Gastroesophageal sphincter (tissue), 3 donors: ENCODE results near the gene CD86.

Experiments used
- CTCF ChIP-seq, 4 experiments: fragments of 200-600 bp in 2 of 4; fragments of 450-650 bp in 2 of 4; sonication (generic) in 1 of 4; IDR thresholded peaks; one replicate each; pipeline ENCODE4 v1.5.1; 2017 to 2019; ENCODE audit warnings: antibody characterized with exemption in 4 of 4, mild to moderate bottlenecking in 2 of 4, moderate library complexity in 2 of 4
- POLR2A ChIP-seq, 2 donors: fragments of 450-650 bp; IDR thresholded peaks; one replicate each; pipeline ENCODE4 v1.6.1; 2017; ENCODE audit warnings: antibody characterized with exemption in 2 of 2, mild to moderate bottlenecking in 2 of 2, moderate library complexity in 1 of 2
- POLR2AphosphoS5 ChIP-seq: sonication (generic); formaldehyde crosslinking; IDR thresholded peaks from one replicate; pipeline ENCODE4 v1.6.1; 2017; ENCODE audit warnings: antibody characterized with exemption

- TF ChIP-seq CTCF (IDR thresholded peaks at IDR 0.05) (no peak), POLR2A (IDR thresholded peaks at IDR 0.05) (no peak), POLR2AphosphoS5 (no peak)
These were observed 30.5 kb downstream of the CD86 start for GRCh38 chr3:122085673-122086072.
